ENCODE data around the gene SLC44A1. TPM values are rescaled to one million over a fixed set of nuclear protein-coding genes. Genes with fewer than 3 reads are reported as not detected.
A peak's percentile ranks its signal among the peaks of the same experiment; 100 is the strongest.

Gene SLC44A1
- total RNA-seq, 2 donors from 2014 or later: 22.2 to 27.1 TPM

DNA sequence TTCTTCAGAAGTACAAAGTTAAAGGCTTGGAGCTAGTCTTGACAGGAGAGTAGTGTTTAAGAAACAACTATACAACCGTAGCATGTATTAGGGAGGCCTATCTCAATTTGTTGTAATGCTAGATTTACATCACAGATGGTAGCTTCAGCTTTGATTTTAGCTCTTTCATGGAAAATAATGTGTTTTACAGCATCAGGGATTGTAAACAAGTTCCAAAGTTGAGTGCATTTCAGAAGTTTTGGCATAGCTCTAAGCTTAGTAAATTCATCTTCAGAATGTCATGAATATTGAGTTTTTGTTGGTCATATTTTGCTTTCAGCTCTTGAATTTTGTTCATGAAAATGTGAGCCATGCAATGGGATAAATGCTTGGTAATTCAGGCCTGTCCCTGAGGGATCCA is 30.7 kb downstream of the SLC44A1 start:
- H3K9me3 ChIP-seq: no peaks in the 10 kb centered on the region
- intact Hi-C loops (cut with DNase I): no loop called here
- 76% methylated on average over 1 of the region's 1 CpG for WGBS

DNA sequence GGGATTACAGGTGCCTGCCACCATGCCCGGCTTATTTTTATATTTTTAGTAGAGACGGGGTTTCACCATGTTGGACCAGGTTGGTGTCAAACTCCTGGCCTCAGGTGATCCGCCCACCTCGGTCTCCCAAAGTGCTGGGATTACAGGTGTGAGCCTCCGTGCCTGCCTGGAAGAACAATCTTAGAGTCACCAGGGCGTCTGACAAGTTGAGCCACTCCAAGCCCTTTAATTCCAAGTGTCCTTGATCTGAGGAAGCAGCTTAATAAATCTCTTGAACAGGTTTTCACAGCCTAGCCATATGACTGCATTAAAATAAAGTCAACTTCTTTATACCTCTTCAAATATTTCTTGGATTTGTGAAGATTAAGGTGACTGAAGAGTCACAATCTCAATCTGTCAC is 31.5 kb downstream of the SLC44A1 start:
- TF ChIP-seq POLR2A (IDR thresholded peaks at IDR 0.05) (no peak), POLR2AphosphoS5 (IDR thresholded peaks at IDR 0.05) (no peak)
- TF ChIP-seq, protein P1, sequence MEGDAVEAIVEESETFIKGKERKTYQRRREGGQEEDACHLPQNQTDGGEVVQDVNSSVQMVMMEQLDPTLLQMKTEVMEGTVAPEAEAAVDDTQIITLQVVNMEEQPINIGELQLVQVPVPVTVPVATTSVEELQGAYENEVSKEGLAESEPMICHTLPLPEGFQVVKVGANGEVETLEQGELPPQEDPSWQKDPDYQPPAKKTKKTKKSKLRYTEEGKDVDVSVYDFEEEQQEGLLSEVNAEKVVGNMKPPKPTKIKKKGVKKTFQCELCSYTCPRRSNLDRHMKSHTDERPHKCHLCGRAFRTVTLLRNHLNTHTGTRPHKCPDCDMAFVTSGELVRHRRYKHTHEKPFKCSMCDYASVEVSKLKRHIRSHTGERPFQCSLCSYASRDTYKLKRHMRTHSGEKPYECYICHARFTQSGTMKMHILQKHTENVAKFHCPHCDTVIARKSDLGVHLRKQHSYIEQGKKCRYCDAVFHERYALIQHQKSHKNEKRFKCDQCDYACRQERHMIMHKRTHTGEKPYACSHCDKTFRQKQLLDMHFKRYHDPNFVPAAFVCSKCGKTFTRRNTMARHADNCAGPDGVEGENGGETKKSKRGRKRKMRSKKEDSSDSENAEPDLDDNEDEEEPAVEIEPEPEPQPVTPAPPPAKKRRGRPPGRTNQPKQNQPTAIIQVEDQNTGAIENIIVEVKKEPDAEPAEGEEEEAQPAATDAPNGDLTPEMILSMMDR (IDR thresholded peaks at IDR 0.05): no peak
- Histone ChIP-seq H3K4me3 (no peak overlapping the region), H3K27ac (no peak overlapping the region), H3K9me3 (no peaks in the 10 kb centered on the region), H3K36me3 (no peaks in the 10 kb centered on the region), H3K27me3 (replicated peaks; ENCODE audit: insufficient read depth) (no peaks in the 10 kb centered on the region), H3K4me1 (replicated peaks) (no peaks in the 10 kb centered on the region)
- 77% methylated on average over 6 of the region's 6 CpGs for WGBS
- DNase-seq (ENCODE audit: low spot score): no peak
- intact Hi-C loops (cut with DNase I): no loop called here

More for the DNA sequence above, 30.7 kb downstream of the SLC44A1 start:
- Histone ChIP-seq H3K4me3 (no peak overlapping the region), H3K27me3 (replicated peaks; ENCODE audit: insufficient read depth) (no peaks in the 10 kb centered on the region), H3K27ac (no peak overlapping the region), H3K4me1 (replicated peaks) (no peaks in the 10 kb centered on the region), H3K36me3 (no peaks in the 10 kb centered on the region)
- no peak for DNase-seq (ENCODE audit: low spot score)
- TF ChIP-seq POLR2A (IDR thresholded peaks at IDR 0.05) (no peak), POLR2AphosphoS5 (IDR thresholded peaks at IDR 0.05) (no peak)
- TF ChIP-seq, protein P1 (IDR thresholded peaks at IDR 0.05): no peak

DNA sequence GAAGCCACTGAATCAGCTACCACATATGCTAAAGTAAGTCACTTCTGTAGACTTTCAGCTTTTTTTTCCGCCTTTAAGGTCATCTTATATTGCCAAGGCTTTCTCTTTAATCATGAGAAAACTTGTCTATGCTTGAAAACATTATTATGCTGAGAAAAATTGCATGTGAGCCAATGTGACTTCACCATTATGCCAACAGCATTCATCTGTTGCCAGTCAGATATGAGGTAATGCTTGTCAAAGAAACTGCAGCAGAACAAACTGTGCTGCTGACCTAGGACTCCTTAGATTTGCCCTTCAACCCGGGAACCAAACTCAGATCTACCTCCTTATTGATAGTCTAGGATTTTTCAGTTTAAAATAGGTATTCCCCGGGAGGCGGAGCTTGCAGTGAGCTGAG is 34.3 kb downstream of the SLC44A1 start:
- Histone ChIP-seq H3K36me3 (no peaks in the 10 kb centered on the region), H3K4me1 (replicated peaks) (no peaks in the 10 kb centered on the region), H3K9me3 (no peaks in the 10 kb centered on the region), H3K27me3 (replicated peaks; ENCODE audit: insufficient read depth) (no peaks in the 10 kb centered on the region), H3K27ac (no peak overlapping the region), H3K4me3 (no peak overlapping the region)
- TF ChIP-seq POLR2A (IDR thresholded peaks at IDR 0.05) (no peak), POLR2AphosphoS5 (IDR thresholded peaks at IDR 0.05) (peak; percentile 24)
- WGBS: 71% methylated on average over 4 of the region's 4 CpGs
- peak; percentile 7 for DNase-seq (ENCODE audit: low spot score)
- intact Hi-C loops (cut with DNase I): no loop called here

DNA sequence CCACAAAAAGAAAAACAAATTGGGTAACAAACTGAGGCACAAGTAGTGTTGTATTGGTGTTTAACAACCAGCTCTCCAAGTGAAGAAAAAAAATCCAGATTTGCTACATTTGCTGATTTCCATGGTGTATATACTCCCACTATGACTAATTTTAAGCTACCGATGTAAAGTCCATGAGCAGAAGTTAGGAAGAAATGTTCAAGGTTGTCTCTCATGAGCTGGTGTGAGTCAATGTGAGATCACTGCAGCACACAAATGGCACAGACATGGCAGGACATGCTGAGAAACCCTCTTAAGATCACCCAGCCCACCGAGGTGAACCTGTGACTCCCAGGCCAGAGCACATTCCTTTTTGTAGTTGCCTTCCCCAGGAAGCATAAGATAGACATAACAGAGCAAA is 36.2 kb downstream of the SLC44A1 start:
- Histone ChIP-seq H3K9me3 (no peaks in the 10 kb centered on the region), H3K4me3 (no peak overlapping the region), H3K27me3 (replicated peaks; ENCODE audit: insufficient read depth) (no peaks in the 10 kb centered on the region), H3K27ac (no peak overlapping the region), H3K36me3 (no peaks in the 10 kb centered on the region), H3K4me1 (replicated peaks) (no peaks in the 10 kb centered on the region)
- WGBS: 88% methylated on average over 2 of the region's 2 CpGs
- DNase-seq (ENCODE audit: low spot score): no peak
- TF ChIP-seq POLR2A (IDR thresholded peaks at IDR 0.05) (no peak), POLR2AphosphoS5 (IDR thresholded peaks at IDR 0.05) (no peak)
- TF ChIP-seq, protein P1 (IDR thresholded peaks at IDR 0.05): no peak
- intact Hi-C loops (cut with DNase I): no loop called here

DNA sequence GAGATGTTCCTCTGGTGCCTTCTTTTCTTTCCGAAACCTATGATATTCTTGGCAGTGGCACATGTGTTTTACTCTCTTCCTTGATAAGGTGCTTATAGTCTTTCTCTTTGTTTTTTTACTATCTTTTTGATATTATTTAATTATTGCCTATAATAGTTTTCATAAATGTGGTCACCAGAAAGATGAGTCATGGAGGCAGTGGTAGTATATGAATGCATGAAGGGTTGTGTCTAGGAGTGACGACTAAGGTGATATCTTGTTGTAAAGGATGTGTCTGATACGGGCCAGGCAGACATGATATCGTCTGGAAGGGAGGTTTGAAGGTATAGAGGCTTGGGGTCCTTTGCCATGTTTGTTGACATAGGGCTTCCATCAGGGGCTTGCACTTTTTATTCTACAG is 36.8 kb downstream of the SLC44A1 start:
- 92% methylated on average over 4 of the region's 4 CpGs for WGBS
- intact Hi-C loops (cut with DNase I): no loop called here
- Histone ChIP-seq H3K27me3 (replicated peaks; ENCODE audit: insufficient read depth) (no peaks in the 10 kb centered on the region), H3K4me3 (no peak overlapping the region), H3K4me1 (replicated peaks) (no peaks in the 10 kb centered on the region), H3K9me3 (no peaks in the 10 kb centered on the region), H3K36me3 (no peaks in the 10 kb centered on the region), H3K27ac (no peak overlapping the region)
- DNase-seq (ENCODE audit: low spot score): no peak
- TF ChIP-seq POLR2A (IDR thresholded peaks at IDR 0.05): no peak
- TF ChIP-seq, protein P1 (IDR thresholded peaks at IDR 0.05): no peak
- no peak for TF ChIP-seq POLR2AphosphoS5 (IDR thresholded peaks at IDR 0.05)
